Kidney (tissue), 14 donors: Measurements from ENCODE around the gene SF3B2. TPM values are rescaled to one million over a fixed set of nuclear protein-coding genes. Genes with fewer than 3 reads are reported as not detected.
A peak's percentile ranks its signal among the peaks of the same experiment; 100 is the strongest.
"Not testable (repeated sequence)": the region's sequence is repeated elsewhere in the genome, so short reads cannot be mapped to it uniquely, and the experiment has no call there.

Experiments used
- DNase-seq, 5 donors: peaks; one replicate each; pipeline ENCODE4 v3.0.0-alpha.2; 2013 to 2020
- FAIRE-seq: peaks from 2 replicates; lab custom pipeline; 2012; peaks lifted over from hg19 to GRCh38; lab: Jason Lieb, UNC
- H3K27ac ChIP-seq, 2 donors: one replicate each; pipeline ENCODE4 v1.7.0; 2013; ENCODE audit warnings: low read depth in 2 of 2, low read length in 2 of 2, inconsistent platforms in 1 of 2
- H3K27me3 ChIP-seq: one replicate; pipeline ENCODE4 v1.7.1; 2013; ENCODE audit warnings: low read length, inconsistent platforms; ENCODE audit not compliant: control insufficient read depth, insufficient read depth
- H3K36me3 ChIP-seq, 3 donors: one replicate each; pipeline versions ENCODE4 v1.7.0 to v1.7.1; 2013; ENCODE audit warnings: low read length in 3 of 3, control low read depth in 1 of 3, inconsistent platforms in 1 of 3; ENCODE audit not compliant: insufficient read depth in 3 of 3, control insufficient read depth in 2 of 3
- H3K4me1 ChIP-seq, 3 donors: one replicate each; pipeline versions ENCODE4 v1.7.0 to v1.7.1; 2013; ENCODE audit warnings: low read length in 3 of 3, inconsistent platforms in 1 of 3, low read depth in 1 of 3; ENCODE audit not compliant: control insufficient read depth in 2 of 3, insufficient read depth in 2 of 3
- H3K4me3 ChIP-seq, 3 donors: one replicate each; pipeline versions ENCODE4 v1.7.0 to v1.8.1; 2013; ENCODE audit warnings: low read length in 3 of 3, control low read depth in 1 of 3, inconsistent platforms in 1 of 3
- H3K9ac ChIP-seq, 3 donors: one replicate each; pipeline versions ENCODE4 v1.7.0 to v1.7.1; 2013; ENCODE audit warnings: low read length in 3 of 3, control low read depth in 1 of 3, inconsistent platforms in 1 of 3
- H3K9me3 ChIP-seq, 3 donors: one replicate each; pipeline versions ENCODE4 v1.7.0 to v1.7.1; 2013; ENCODE audit warnings: low read length in 3 of 3, control low read depth in 1 of 3, inconsistent platforms in 1 of 3; ENCODE audit not compliant: control insufficient read depth in 2 of 3, insufficient read depth in 1 of 3
- CTCF ChIP-seq: IDR thresholded peaks from 3 replicates; pipeline ENCODE4 v1.5.1; 2012; ENCODE audit warnings: mild to moderate bottlenecking, moderate library complexity, borderline replicate concordance; ENCODE audit not compliant: insufficient read depth; ENCODE audit errors: extremely low read depth
- intact Hi-C: fragments of 100-400 bp; cut with DNase I; formaldehyde crosslinking; loops from one replicate; pipeline ENCODE4 v1.11.1; 2022
- polyA plus RNA-seq: library from polyadenylated mRNA; stranded (reverse); fragments of 350-450 nt; fragmentation: Illumina TruSeq; extraction: RNeasy Lipid Tissue Mini Kit (QIAGEN cat#74804); gene quantifications from one replicate; pipeline ENCODE4 v1.2.3, GENCODE V29; 2014; ENCODE audit warnings: low read depth, low replicate concordance; ENCODE audit not compliant: insufficient read depth
- total RNA-seq: library from RNA; stranded (reverse); fragmentation: NEBNext Ultra II Directional; extraction: Animal tissue kit (Norgen Biotek cat#: 25700); gene quantifications from one replicate; pipeline ENCODE4 v1.2.1, GENCODE V29; 2021
- donor health status: control.
- donor health status: control.
- donor health status: control.
- donor health status: control.
- donor health status: control.
- donor health status: DM: yes; HTN: yes; CAD: no.
- donor health status: Normal renal cell carcinoma (clear cell type).

The SF3B2 gene
- total and polyA plus RNA-seq, 2 donors from 2014 or later, result 114 to 172 TPM

DNA sequence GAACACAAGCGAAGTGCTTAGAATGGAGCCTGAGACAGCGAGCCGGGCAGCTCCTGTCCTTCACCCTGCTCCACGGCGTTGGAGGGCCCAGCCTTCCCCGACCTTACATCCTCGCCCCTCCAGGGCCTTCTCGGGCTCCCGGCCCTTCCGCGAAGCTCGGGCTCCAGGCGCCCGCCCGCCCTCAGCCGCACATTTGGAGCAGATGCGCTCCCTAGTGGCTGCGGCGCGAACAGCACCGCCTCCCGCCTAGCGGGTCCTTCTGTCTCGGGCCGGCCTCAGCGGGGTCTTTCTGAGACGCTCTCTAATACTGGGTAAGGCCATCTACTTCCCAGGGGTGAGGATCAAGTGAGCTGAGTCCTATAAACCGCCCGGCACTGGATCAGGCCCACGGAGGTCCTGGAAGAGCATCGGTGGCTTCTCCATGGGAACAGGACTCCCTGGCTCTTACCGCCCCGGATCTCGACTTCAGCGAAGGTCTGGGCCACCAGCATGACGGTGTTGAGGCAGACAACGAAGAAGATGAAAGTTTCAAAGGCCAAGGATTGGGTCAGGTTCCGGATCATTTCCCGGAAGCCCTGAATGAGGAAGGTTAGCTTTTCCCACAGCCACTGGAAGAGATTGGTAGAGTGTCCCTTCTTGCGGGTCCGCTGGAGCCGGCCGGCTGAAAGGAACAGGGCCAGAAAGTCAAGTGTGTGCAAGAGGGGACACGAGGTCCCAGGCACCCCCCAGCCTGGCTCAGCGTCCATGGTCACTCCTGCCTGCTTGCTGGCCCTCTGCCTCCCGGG, 29.6 kb upstream of the SF3B2 start:
- no peaks in the 10 kb centered on the region for H3K4me1 ChIP-seq
- no peaks in the 10 kb centered on the region for H3K9me3 ChIP-seq
- FAIRE-seq (no peak), DNase-seq (peak; percentile 68 to 88 (median 75))
- intact Hi-C loops, result no loop called here
- no peak overlapping the region for H3K27ac ChIP-seq
- H3K9ac ChIP-seq, result peak overlapping the region in 1 of 3 donors; percentile 19
- H3K27me3 ChIP-seq, result no peaks in the 10 kb centered on the region
- TF ChIP-seq CTCF, result peak; percentile 86
- no peaks in the 10 kb centered on the region for H3K36me3 ChIP-seq
- H3K4me3 ChIP-seq, result no peak overlapping the region

DNA sequence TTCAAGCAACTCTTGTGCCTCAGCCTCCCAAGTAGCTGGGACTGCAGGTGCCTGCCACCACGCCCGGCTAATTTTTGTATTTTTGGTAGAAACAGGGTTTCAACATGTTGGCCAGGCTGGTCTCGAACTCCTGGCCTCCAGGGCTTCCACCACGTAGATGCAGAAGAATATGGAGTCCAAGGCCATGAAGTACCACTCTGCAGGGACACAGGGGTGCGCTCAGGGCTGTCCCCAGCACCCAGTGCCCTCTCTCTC, 29.1 kb upstream of the SF3B2 start:
- DNase-seq, H3K27me3 ChIP-seq, FAIRE-seq, H3K9me3 ChIP-seq, H3K36me3 ChIP-seq, intact Hi-C loops, H3K4me3 ChIP-seq, H3K27ac ChIP-seq, H3K4me1 ChIP-seq, H3K9ac ChIP-seq: not testable (repeated sequence)

DNA sequence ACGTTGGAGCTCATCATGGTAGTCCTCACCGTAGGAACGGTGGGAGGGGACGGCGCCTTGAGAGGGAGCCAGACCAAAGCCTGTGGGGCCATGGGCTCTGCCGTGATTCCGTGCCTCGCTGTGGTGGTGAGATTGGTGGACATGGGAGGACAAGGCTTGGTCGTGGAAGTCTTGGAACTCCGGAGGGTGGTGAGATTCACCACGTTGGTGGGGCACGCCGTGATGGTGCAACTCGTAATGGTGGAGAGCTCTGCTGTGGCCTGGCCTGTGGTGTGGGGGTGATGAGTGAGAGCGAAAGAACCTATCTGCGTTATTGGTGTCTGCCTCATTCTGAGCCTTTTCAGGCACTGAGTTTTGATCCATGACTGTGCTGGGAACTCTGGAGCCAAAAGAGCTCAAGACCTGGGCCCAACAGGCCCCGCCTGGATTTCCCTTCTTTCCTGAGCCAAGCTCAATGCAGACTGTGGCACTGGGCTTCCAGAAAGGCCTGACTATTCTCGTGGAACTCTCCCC, 26.1 kb upstream of the SF3B2 start, which contains the start of gene CATSPER1:
CATSPER1 (minus strand) TSS at position 463 of the 513 bp plus-strand sequence; CDS start at position 363, 100 bp downstream.
- Histone ChIP-seq H3K27ac (no peak within 1 kb of the TSS), H3K36me3 (no peaks in the 10 kb centered on the region), H3K4me3 (no peak within 1 kb of the TSS), H3K9ac (no peak within 1 kb of the TSS), H3K9me3 (no peaks in the 10 kb centered on the region), H3K27me3 (no peaks in the 10 kb centered on the region), H3K4me1 (no peaks in the 10 kb centered on the region)
- TF ChIP-seq CTCF, result no peak
- FAIRE-seq, result no peak
- intact Hi-C loops, result no loop called here
- peak in 1 of 5 donors; percentile 71 for DNase-seq

GRCh38 chr11:66032957-66033735, 19.0 kb upstream of the SF3B2 start:
- Histone ChIP-seq H3K27ac (no peak overlapping the region), H3K9me3 (no peaks in the 10 kb centered on the region), H3K4me3 (no peak overlapping the region), H3K36me3 (no peaks in the 10 kb centered on the region), H3K4me1 (no peaks in the 10 kb centered on the region), H3K9ac (no peak overlapping the region), H3K27me3 (no peaks in the 10 kb centered on the region)
- DNase-seq (no peak), FAIRE-seq (no peak)
- intact Hi-C loops, result no loop called here
- no peak for TF ChIP-seq CTCF
